Progenitor cell of endocrine pancreas (in vitro differentiated cells): ENCODE measurements around the gene OR5AL1. TPM values are rescaled to one million over a fixed set of nuclear protein-coding genes. Genes with fewer than 3 reads are reported as not detected.

ENCODE experiments used
- DNase-seq: peaks from one replicate; pipeline ENCODE4 v3.0.0; 2021; ENCODE audit warnings: low spot score; ENCODE audit not compliant: unreplicated experiment
- H3K27ac Mint-ChIP-seq: 2 replicates; pipeline ENCODE4 v1.8.0; 2021; ENCODE audit warnings: mild to moderate bottlenecking, moderate library complexity, mixed read lengths
- H3K27me3 Mint-ChIP-seq: 2 replicates; pipeline ENCODE4 v1.8.0; 2021; ENCODE audit warnings: mixed read lengths
- H3K36me3 Mint-ChIP-seq: 2 replicates; pipeline ENCODE4 v1.8.0; 2022; ENCODE audit warnings: mixed read lengths; ENCODE audit not compliant: insufficient read depth
- H3K4me1 Mint-ChIP-seq: 2 replicates; pipeline ENCODE4 v1.8.0; 2021; ENCODE audit warnings: low read depth, mixed read lengths
- H3K4me3 Mint-ChIP-seq: 2 replicates; pipeline ENCODE4 v1.8.0; 2021; ENCODE audit warnings: low read depth, mild to moderate bottlenecking, moderate library complexity, mixed read lengths
- H3K9me3 Mint-ChIP-seq: 2 replicates; pipeline ENCODE4 v1.8.0; 2021; ENCODE audit warnings: low read depth, mixed read lengths
- total RNA-seq: library from RNA; stranded (reverse); gene quantifications from 2 replicates; pipeline ENCODE4 v1.2.1, GENCODE V29; 2021
- TF ChIP-seq, protein P1 (sequence below): fragments of 200-600 bp; sonication (generic); IDR thresholded peaks from one replicate; pipeline ENCODE4 v1.5.0; 2021; ENCODE audit warnings: antibody characterized with exemption, mild to moderate bottlenecking; ENCODE audit not compliant: unreplicated experiment

The OR5AL1 gene
- total RNA-seq, 1 donor from 2014 or later = not detected

- peaks cover 23% of the 10 kb centered on the region for H3K9me3 Mint-ChIP-seq
- TF ChIP-seq, protein P1, sequence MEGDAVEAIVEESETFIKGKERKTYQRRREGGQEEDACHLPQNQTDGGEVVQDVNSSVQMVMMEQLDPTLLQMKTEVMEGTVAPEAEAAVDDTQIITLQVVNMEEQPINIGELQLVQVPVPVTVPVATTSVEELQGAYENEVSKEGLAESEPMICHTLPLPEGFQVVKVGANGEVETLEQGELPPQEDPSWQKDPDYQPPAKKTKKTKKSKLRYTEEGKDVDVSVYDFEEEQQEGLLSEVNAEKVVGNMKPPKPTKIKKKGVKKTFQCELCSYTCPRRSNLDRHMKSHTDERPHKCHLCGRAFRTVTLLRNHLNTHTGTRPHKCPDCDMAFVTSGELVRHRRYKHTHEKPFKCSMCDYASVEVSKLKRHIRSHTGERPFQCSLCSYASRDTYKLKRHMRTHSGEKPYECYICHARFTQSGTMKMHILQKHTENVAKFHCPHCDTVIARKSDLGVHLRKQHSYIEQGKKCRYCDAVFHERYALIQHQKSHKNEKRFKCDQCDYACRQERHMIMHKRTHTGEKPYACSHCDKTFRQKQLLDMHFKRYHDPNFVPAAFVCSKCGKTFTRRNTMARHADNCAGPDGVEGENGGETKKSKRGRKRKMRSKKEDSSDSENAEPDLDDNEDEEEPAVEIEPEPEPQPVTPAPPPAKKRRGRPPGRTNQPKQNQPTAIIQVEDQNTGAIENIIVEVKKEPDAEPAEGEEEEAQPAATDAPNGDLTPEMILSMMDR = no peak
- H3K4me1 Mint-ChIP-seq = no peaks in the 10 kb centered on the region
- DNase-seq = no peak
- no peaks in the 10 kb centered on the region for H3K27me3 Mint-ChIP-seq
- H3K4me3 Mint-ChIP-seq = no peak overlapping the region
- H3K27ac Mint-ChIP-seq = no peak overlapping the region
- no peaks in the 10 kb centered on the region for H3K36me3 Mint-ChIP-seq
Measured at GRCh38 chr11:56404393-56404792, 8.1 kb upstream of the OR5AL1 start.

- Mint-ChIP-seq H3K9me3 (peaks cover 27% of the 10 kb centered on the region), H3K4me3 (no peak overlapping the region), H3K27ac (no peak overlapping the region), H3K27me3 (no peaks in the 10 kb centered on the region), H3K4me1 (peaks cover 1% of the 10 kb centered on the region), H3K36me3 (no peaks in the 10 kb centered on the region)
- DNase-seq = no peak
- TF ChIP-seq, protein P1 = no peak
Measured at GRCh38 chr11:56410801-56411200, 1.7 kb upstream of the OR5AL1 start.

DNA sequence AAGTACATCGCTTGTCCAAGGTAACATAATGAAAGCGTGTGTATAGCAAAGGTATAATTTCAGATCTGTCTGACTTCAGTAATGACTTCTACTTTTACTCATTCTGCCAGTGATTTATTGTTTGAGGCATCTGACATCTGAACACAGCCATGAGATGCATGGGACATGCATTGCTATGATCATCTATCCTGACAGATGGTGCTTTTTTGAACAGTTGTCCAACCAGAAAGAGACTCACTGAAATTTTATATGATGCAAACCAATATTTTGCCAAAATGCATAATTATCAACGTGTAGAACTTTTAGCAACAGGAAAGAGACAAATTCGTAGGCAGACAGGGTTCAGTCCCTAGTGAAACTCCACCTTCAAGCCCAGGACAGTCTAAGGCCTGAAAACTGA, 41.0 kb downstream of the OR5AL1 start:
- H3K4me3 Mint-ChIP-seq = no peak overlapping the region
- no peaks in the 10 kb centered on the region for H3K36me3 Mint-ChIP-seq
- TF ChIP-seq, protein P1 = no peak
- no peak for DNase-seq
- H3K9me3 Mint-ChIP-seq = peaks cover 12% of the 10 kb centered on the region
- H3K4me1 Mint-ChIP-seq = peaks cover 5% of the 10 kb centered on the region
- H3K27me3 Mint-ChIP-seq = no peaks in the 10 kb centered on the region
- H3K27ac Mint-ChIP-seq = no peak overlapping the region

DNA sequence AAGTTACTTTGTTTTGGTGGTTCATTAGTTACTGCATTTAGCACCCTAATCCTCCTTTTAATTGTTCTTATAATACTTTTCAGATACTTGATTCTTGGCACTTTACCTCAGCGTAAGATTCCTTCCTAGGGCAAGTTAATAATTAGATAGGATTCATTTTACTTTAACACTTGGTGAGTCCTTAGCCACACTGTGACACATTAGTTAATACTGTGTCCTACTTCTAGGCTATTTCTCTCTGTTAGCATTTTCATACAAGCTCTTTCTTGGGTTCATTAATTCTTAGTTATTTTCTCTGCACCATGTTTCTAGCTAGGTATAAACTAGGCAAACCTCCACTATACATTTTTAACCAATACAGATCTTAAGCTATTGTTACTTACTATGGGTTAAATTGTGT, 44.6 kb downstream of the OR5AL1 start:
- no peaks in the 10 kb centered on the region for H3K27me3 Mint-ChIP-seq
- peaks cover 5% of the 10 kb centered on the region for H3K9me3 Mint-ChIP-seq
- DNase-seq = no peak
- no peak overlapping the region for H3K27ac Mint-ChIP-seq
- H3K4me1 Mint-ChIP-seq = peaks cover 8% of the 10 kb centered on the region
- TF ChIP-seq, protein P1 = no peak
- no peaks in the 10 kb centered on the region for H3K36me3 Mint-ChIP-seq
- no peak overlapping the region for H3K4me3 Mint-ChIP-seq

Other genes with a start within 250 kb of the OR5AL1 start
- gene OR5J2, start 236.1 kb upstream of the OR5AL1 start, total RNA-seq = not detected in 2 replicates
- not detected in 2 replicates for gene OR5T2, start 178.4 kb upstream of the OR5AL1 start, total RNA-seq
- not detected in 2 replicates for gene OR5T3, start 160.4 kb upstream of the OR5AL1 start, total RNA-seq
- not detected in 2 replicates for gene OR5T1, start 138.5 kb upstream of the OR5AL1 start, total RNA-seq
- not detected in 2 replicates for gene OR8H1, start 120.4 kb upstream of the OR5AL1 start, total RNA-seq
- gene OR8K3, start 97.6 kb upstream of the OR5AL1 start, total RNA-seq = not detected in 2 replicates
- gene OR8K1, start 66.7 kb upstream of the OR5AL1 start, total RNA-seq = not detected in 2 replicates
- not detected in 2 replicates for gene OR8J1, start 58.4 kb upstream of the OR5AL1 start, total RNA-seq
- gene OR8U1, start 37.1 kb upstream of the OR5AL1 start, total RNA-seq = not detected in 2 replicates
- gene OR5M3, start 60.7 kb downstream of the OR5AL1 start, total RNA-seq = not detected in 2 replicates
- gene OR5M8, start 78.7 kb downstream of the OR5AL1 start, total RNA-seq = not detected in 2 replicates
- gene OR5M11, start 130.6 kb downstream of the OR5AL1 start, total RNA-seq = not detected in 2 replicates
- not detected in 2 replicates for gene OR5M10, start 165.0 kb downstream of the OR5AL1 start, total RNA-seq
- gene OR5M1, start 202.2 kb downstream of the OR5AL1 start, total RNA-seq = not detected in 2 replicates
- gene OR5AP2, start 229.7 kb downstream of the OR5AL1 start, total RNA-seq = not detected in 2 replicates